NCI-H187 (cell line): ENCODE data around the gene ASZ1.

Experiments used
- DNase-seq, 2 experiments: peaks; one replicate each; lab custom pipeline; 2025; lab: John Stamatoyannopoulos, UW

The ASZ1 gene

DNA sequence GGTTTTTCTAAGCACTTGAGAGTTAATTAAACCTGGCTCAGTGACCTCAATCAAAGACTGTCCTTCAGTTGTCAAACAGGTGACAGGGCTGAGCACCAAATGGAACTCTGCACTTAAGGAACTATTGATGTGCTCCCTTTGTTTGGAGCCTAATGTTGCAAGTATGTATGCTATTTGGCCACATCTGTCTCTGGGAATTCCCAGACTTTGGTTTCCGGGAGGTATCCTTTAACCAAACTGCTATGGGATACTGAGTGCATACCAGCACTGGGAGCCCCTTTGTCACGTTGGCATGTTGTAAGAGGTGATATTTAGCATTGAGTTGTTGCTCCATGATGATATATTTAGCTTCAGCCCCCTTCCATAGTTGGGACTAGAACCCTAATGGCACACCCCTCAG, 25.2 kb downstream of the ASZ1 start:
- no peak for DNase-seq

DNA sequence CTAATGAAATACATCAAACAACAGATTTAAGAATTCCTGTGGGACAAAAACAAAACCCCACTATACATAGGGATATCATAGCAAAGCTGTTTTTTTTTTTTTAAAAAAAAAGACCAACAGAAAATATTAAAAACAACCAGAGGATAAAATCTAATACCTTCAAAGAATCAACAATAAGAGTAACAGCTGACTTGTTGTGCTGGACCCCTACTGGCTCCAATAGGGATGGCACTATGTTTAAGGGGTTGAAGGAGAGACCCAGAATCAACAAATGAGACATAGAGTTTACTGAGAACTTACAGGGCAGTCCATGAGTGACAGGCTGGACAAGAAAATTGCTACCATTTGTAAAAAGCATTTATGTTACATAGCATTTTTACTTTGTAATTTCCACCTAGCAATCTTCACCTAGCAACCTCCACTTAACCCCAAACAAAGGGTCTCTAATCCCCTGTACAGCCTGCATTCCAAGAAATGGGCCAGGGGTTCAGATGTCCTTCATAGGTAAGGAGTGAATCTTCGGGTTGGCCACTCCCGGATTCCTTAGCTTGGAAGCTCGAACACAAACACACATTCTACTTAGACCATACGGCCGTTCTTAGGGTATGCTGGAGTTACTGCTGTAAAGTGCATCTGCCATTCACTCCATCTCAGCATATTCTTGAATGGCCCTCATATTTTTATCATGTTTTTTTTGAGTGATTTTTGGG, 25.8 kb downstream of the ASZ1 start:
- DNase-seq, result no peak

DNA sequence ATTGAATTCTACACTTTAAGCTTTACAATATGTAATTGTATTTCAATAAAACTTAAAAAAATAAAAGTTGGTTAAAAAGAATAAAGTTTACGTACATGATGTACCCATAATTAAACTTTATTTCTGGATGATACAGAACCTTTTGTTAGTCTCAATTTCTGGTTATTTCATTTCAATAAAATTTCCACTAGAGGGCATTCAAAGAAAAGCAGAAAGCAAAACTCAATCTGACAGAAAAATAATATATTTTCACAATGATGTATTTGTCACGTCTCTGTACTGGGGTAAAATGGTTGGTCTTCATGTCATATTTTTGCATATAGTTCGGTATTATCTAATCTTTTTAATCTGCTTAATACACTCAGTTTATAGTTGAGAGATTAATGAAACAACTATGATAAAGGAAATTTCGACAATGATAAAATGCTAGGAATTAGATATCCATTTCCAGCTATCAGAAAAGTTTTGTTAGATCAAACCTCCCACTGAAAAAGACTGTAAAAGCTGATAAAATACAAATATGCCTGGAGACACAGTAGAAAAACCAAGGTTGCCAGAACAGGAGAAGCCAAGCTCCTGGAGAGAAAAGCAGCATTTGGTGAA, 27.4 kb downstream of the ASZ1 start:
- DNase-seq, result no peak

DNA sequence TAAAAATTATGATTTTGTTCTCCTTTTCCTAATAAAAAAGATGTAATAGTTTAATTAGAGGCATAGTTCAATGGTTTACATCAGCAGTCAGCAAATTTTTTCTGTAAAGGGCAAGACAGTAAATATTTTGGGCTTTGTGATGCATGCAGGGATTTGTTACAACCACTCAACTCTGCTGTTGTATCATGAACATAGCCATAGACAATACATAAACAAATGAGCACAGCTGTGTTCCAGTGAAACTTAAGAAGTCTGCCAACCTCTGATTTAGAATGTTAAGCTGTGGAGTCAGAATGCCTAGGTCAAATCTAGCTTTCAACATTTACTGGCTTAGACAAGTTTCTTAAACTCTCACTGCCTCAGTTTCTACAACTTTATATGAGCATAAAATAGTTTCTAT, 31.6 kb downstream of the ASZ1 start:
- DNase-seq, result no peak

DNA sequence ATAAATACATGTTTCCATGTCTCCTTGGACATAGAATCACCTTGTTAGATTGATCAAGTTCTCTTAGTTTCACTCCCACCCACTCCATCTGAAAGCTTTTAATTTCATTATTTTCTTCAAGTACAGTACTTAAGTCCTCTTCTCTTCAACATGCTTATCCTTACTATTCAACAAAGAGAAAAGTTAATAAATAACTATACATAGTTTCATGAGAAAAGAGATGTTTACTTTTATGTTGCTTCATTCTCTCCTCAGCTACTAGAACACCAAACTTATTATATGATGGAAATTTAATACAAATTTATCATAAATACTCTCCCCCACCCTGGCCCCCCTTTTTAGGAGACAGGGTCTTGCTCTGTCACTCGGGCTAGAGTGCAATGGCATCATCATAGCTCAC, 33.5 kb downstream of the ASZ1 start:
- DNase-seq, result no peak

DNA sequence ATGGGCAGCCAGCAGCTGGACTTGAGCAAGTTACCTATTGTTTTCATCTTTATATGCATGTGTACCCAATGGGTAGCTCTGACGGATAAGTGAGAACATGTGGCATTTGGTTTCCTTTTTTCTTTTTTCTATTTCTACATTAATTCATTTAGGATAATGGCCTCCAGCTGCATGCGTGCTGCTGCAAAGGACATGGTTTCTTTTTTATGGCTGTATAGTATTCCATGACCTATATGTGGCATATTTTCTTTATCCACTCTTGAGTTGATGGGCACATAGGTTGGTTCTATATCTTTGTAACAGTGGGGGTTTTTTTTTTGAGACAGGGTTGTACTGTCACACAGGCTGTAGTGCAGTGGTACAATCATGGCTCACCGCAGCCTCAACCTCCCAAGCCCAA, 37.4 kb downstream of the ASZ1 start:
- DNase-seq, result no peak

DNA sequence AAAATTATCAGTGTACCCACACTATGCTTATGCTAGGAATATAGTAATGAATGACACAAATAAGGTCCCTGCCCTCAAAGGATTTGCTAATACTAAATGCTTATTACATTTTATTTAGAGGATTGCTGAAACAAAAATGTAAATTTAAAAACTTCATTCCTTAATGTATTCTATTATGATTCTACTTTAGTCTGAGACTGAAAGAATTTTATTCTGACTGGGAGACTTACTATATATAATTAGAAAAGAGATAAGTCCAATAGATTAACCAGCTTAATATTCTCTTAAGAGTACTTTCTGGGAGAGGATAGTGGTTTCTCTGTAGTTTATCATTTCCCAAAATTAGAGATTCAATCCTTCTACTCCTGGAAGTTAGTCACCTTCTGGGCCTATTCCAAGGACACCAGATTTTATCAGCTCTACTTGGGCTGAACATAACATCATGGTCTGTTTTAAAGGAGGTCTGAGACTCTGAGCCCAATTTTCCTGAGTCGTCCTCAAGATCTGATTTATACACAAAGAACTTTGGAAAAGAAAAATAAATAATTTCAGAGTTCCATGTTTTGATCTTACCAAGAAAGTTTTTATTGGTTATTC, 41.1 kb downstream of the ASZ1 start:
- no peak for DNase-seq

DNA sequence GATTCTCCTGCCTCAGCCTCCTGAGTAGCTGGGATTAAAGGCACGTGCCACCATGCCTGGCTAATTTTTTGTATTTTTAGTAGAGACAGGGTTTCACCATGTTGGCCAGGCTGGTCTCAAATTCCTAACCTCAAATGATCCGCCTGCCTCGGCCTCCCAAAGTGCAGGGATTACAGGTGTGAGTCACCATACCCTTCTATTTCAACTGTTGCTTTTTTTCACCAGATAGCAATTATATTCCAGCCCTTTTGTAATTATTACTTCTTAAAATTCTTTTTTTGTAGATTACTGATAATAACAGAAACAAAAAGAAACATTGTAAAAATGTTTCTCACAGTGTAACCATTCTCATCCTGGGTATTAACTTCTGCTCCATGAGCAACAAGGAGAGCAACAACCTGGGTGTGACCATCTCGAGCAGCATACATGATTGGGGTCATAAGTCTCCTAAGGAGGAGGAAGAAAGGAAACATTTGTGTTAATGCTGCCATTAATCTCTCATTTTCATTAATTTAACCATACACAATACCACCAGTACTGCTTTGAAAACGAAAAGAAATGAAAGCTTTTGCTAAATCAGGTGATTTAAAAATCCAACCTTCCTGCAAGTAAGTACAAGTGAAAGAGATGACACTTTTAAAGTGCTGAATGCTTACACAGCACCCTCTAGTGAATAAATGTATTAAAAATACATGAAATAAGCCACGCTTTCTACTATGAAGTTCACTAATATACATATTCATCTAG, 41.8 kb downstream of the ASZ1 start:
- no peak for DNase-seq

DNA sequence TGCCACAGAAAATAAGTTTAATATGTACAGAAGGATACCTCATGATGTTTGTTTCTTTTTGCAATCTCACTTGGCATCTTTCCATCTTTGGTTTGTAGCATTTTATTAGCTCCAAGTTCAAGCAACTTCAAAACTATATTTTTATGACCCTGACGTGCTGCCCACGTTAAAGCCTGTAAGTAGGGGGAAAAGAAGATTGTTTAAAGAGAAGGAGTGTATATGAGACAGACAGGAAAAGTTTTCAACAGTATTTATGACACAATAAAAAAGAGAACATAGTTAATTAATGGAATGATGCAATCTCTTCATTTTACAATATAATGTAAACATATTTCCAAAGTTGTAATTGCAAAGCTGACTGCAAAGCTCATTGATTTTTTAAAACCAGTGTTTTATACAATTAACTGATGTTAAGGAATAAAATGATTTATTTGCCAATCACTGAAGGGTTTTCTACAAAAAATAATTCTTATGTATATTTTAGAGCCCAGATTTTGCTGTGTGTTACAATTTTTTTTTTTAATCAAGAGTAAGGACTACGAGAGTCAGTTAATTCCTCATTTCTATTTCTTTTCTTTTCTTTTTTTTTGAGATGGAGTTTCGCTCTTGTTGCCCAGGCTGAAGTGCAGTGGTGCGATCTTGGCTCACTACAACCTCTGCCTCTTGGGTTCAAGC, 42.5 kb downstream of the ASZ1 start:
- DNase-seq, result no peak

DNA sequence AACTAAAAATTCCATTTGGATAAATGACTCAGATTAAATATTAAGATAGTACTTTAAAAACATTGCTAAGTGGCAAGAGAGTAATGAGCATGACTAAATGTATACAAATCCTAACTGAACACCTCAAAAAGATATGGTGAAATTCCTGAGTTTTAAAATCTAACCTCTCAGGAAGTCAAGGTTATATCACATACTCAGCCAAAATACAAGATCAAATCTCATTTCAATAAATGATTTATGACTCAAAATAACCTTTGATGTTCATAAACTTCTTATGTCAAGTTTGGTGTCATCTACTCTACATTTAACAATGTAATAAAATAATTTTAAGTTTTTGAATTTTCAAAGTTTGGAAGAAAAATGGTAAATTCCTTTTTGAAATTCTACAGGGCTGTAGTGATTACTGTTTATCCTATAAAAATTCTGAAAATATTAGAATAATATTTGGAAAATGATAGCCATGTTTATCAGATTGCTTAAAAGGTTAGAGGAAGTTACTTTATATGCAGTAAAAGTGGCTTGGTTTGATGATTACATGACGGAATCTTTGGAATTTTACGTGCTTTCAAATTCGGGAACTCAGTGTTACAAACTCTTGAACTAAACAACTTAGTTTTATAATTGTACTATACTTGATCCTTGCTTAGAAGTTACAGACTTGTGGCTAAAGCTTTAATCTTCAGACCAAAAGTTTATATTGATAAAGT, 43.7 kb downstream of the ASZ1 start:
- DNase-seq, result no peak

DNA sequence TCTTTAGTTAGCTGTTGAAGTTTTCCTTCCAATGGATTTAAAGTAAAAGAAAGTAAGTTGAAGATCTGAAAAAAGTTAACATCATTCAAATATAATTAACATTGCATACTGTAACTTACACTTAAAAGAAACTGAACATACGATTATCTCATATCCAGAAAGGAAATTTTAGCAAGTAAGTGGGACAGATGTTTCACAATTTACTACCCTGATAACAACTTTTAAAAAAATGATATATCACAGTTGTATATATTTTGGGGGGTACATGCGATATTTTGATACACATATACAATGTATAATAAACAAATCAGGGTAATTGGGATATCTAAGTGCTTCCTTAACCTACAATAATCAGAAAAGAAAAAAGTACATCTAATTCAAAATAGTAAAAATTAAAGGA, 44.2 kb downstream of the ASZ1 start:
- no peak for DNase-seq

DNA sequence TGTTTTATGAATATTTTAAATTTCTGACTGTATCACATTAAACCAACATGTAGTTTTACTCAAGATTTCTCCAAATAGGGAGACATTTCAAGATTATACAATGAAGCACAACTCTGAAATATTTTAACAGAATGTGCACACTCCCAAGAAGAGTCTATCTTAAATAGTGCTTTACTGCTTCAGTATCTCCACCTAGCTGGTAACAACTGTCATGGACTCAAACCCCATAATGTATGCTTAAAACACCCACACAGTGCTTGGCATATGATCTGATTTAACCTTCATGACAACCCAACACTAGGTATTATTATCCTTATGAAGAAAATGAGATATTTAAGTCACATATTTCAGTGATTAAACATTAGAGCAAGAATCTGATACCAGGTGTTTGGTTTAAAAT, 45.9 kb downstream of the ASZ1 start:
- DNase-seq, result no peak

DNA sequence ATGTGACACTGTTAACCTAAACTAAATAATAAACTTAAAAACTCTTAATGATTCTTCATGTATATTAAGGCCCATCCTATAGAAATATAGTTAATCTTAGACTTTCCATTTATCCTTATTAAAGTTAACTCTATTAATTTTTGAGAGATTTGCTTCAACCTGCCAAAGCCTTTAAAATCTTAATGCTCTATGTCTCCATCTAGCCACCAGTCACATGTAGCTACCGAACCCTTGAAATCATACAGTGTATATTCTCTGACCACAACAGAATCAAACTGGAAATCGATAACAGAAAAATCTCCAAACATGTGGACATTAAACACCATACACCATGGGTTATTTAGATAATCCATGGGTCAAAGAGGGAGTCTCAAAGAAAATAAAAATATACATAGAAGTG, 51.9 kb downstream of the ASZ1 start:
- DNase-seq, result no peak

DNA sequence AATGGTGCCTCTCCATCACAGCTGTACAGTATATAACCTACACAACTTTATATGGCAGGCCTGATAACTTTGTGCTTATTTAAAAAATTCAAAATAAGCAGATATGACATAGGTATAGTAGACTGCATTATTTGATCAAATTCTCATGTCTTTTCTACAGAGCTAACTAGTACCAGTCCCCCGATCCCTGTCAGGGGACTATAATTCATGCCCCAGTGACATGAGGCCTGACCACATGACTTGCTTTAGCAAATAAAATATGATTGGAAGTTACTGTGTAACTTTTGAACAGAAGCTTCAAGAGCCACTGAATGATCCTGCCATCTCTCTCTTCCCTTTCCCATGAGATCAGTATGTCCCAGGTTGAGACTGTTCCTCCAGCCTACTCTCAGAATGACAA, 55.2 kb downstream of the ASZ1 start:
- DNase-seq, result no peak

DNA sequence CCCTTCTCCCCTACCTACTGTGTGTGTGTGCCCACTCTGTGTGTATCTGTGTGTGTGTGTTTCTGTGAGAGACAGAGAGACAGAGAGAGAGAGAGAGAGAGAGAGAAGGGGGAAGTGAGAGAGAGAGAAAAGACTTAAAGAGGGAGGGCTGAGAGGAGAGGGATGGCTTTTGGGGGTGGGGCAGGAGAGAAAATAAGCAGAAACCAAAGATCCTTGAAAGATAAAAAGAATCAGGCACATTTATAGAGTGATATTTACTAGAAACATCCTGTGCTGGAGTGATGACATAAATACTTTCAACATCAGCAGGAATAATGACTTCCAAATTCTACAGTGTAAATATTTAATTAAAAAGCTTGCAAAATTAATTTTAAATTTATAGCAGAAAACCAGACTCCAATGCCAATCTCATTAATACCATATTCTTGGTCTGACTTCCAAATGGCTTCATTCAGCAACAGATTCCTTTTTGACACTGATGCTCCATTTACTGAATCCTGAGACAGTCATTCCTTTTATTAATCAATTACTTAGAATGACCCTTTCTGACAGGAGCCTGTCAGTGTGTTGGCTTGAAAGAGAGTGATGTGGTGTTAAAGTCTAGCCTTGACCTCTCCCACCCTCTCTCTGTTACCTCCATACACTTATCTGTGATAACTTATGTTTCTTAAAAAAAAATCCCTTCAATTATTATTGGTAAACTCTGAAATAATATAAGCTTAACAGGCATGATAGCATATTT, 62.8 kb downstream of the ASZ1 start:
- no peak for DNase-seq

DNA sequence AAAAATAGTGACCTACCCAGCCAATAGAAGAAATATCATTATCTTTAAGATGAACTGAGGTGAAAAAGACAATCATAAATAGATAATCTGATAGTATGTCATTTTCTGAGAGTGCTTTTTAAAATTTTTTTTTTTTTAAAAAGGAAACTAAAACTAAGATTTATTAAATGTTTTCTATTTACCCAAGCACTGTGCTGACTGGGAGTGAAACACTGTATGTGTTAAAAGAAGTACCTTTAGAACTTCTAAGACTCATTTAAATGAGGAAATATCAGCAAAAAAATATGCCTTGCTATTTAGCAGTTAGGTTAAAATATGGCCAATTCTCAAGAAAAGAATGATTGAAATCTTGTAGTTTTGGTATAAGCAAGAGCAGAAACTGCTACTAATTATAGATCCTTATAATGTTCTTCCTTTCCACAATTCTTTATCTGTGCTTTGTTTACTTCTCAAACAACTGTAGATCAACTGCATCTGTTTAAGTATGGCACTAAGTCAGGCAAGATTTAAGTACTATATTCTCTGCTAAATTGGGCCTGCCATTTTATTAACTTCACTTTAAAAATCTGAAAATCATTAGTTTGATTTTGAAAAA, 64.9 kb downstream of the ASZ1 start:
- DNase-seq, result no peak

DNA sequence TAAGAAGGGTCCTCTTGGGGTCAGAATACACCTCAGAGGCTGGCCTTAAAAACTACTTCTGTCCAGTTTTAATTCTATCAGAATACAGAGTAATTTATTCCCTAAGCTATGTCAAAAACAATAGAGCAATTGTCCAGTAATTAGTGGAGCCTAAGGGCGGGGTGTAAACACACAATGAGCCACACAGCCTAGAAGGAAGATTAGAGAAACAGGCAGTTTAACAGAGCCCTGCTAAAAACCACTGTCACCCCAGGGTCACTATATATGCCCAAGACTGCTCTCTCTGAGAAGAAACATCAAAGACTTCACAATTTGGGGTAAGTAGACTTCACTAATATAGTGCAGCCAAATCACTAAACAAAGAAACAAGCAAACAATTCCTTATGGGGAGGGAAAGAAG, 77.3 kb downstream of the ASZ1 start:
- no peak for DNase-seq

DNA sequence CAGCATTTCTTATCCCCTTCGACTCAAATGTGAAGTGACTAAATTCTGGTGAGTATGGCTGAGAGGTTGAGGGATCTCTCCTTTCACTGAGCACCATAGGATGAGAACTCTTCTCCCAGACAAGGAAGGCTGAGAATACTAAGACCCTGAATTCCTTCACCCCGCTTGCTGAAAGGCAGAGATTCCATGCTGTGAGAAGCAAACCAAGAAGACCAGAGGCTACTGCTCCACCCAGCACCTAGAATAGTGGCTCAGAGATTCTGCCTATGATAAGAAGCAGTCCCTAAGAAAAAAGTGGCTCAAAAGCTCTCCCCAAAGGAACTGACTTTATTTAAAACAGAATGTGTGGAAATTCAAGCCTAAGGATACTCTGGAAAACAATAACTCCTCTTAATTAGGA, 77.7 kb downstream of the ASZ1 start:
- DNase-seq, result no peak

DNA sequence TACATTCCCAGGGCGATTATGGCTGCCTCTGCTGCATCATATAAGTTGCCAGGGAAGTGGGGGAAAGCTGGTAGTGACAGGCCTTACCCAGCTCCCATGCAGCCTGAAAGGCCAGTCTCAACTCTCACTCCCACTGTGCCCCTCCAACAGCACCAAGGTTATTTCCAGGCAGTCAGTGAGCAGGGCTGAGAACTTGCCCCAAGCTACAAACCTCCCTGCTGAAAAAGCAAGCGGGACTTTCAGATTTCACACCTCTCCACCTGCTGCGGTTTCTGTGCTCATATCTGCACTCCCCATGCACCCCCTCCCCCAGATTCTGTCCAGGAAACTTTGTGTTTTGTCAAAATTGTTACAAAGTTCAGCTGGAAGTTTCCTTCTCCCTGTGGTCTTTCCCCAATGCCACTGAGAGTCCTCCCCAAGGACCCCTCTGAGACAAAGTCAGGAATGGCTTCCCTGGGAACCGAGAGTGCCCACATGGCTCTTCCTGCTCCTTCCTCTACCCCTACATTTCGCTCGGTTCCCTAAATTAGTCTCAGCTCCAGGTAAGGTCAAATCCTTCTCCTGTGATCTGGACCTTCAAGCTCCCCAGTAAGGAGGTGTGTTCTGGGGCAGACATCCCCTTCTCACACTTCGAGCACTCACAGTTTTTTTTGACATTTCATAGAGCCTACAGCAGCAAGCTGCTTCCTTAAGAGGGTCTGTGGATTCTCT, 79.2 kb downstream of the ASZ1 start:
- no peak for DNase-seq

DNA sequence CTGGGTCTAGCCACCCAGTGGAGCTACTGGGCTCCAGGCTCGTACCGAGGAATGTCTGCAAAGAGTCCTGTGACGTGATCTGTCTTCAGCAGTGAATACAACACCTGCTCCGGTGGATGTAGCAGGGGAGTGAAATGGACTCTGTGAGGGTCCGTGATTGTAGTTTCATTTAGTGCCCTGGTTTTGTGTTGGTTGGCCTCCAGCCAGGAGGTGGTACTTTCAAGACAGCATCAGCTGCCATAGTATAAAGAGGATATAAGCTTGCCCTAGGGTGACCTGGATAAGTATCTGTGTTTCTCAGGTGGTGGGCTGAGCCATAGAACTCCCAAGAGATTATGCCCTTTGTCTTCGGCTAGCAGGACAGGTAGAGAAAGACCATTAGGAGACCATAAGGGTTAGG, 79.8 kb downstream of the ASZ1 start:
- no peak for DNase-seq
